Measurements from ENCODE around the gene SYT7.

GRCh38 chr11:61480994-61481335 lies 99.9 kb downstream of the SYT7 start:
- TF ChIP-seq POLR2A (IDR thresholded peaks at IDR 0.05; ENCODE audit: low read length): no peak
- no peak for TF ChIP-seq GATA1 (IDR thresholded peaks at IDR 0.05; ENCODE audit: low read depth, low read length)
